ENCODE data around the gene PLA2G3.
"Not testable (repeated sequence)": the region's sequence is repeated elsewhere in the genome, so short reads cannot be mapped to it uniquely, and the experiment has no call there.

PLA2G3 gene

GRCh38 chr22:31139866-31140716, at the start of gene PLA2G3:
Gene PLA2G3 (minus strand): TSS chr22:31140508. CDS start chr22:31140354, 154 bp downstream.
- no peak for DNase-seq

DNA sequence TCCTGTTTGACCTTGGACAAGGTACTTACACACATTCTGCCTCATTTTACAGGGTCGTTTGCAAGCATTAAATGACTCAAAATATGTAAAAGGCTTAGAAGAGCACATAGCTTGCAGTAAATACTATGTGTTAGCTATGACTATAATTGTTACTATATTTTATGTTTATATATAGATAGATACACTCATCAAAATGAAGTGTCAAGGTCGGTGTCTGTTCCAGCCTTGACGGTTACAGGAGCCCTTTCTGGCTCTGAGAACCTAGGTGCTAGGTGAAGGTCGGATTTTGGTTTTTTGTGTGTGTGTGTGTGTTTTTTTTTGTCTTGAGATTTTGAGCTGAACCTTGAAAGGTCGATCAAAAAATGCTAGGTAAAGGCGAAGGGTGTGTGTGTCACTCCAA, 47.3 kb upstream of the PLA2G3 start:
- DNase-seq = no peak

DNA sequence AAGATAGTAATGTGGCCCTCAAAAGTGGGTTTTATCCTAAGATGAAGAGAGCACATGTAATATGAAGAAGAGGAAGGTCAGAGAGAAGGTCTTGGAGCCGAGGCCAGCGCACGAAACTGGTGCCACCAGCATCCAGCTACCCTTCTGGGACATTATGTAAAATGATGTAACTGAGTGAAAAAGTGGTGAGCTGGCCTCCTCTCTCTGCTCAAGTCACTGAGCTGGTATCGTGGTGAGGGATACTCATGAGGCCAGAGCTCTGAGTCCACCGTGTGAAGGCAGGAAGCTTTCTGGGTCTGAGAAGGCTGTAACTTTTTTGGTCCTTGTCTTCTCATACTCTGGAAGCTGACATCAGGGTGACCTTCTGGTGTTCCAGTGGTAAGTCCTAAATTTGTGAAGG, 44.7 kb upstream of the PLA2G3 start:
- no peak for DNase-seq

DNA sequence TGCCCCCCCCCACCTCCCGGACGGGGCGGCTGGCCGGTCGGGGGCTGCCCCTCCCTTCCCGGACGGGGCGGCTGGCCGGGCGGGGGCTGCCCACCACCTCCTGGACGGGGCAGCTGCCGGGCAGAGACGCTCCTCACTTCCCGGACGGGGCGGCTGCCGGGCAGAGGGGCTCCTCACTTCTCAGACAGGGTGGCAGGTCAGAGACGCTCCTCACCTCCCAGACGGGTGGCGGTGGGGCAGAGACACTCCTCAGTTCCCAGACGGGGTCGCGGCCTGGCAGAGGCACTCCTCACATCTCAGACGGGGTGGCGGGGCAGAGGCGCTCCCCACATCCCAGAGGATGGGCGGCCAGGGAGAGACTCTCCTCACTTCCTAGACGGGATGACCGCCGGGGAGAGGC, 43.7 kb upstream of the PLA2G3 start:
- no peak for DNase-seq

GRCh38 chr22:31179345-31179744, 39.0 kb upstream of the PLA2G3 start:
- DNase-seq = no peak

DNA sequence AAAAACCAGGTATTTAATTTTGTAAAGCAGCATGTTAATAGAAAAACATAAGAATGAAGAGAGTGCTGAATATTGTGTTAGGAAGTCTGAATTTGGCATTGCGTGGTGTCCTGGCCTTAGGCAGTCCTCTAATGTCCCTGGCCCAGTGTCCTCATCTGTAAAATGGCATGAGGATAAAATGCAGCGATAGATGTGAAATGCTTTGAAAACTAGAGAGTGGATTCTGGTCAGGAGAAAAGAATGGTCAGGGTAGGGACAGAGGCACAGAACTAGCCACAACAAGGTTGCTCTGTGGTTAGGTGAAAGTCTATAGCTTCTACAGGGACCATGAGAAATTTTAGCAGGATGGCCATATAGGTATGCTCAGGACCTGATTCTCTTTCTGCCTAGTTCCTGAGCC, 38.6 kb upstream of the PLA2G3 start:
- DNase-seq = no peak

DNA sequence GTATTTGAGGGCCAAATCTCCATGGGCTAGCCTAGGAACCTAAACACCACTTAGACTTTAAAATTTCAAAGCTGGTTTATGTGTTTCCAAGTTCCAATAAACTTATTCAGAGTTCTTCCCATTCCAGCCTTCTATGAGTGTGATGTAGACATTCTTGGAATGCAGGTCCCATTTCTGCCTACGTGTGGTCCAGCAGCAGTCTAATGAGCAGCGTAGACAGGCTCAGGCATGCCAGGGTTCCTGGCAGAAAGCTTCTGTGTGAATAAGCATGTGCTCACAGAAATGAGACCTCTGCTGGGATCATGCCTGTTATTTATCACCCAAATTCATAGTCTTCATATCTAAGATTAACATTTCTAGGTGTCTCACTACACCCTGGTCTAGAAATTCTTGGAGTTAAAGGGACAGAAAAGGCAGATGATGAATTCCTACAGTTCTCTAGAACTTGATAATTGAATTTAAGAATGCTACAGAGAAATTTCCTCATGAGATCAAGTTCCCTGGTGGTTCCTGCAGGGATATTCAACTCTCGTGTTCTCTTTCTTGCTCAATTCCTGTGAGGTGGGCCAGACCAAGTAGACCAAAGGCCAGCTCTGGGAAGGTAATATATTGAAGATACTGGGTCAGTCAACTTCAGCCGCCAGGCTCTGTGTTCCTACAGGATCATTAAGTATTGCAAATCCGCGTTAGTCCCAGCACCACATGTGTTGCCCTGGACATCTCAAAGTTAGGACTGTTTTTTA, 37.3 kb upstream of the PLA2G3 start:
- no peak for DNase-seq

DNA sequence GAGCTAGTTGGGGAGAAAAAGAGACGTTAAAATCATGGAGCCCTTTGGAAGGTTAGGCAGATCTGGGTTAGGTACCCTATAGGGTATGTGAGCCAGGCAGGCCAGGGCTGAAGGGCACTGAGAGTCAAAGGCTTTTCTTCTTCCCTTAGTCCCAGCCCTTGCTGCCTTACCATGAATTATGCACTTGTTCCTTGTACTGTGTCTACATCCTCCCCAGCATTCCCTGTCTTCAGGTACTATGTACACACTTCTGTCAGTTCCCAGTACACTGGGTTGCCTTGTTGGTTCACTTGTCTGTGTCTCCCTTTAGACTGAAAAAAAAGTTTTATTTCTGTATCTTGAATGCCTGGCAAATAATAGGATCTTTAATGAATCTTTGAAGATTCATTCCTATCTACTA, 36.6 kb upstream of the PLA2G3 start:
- no peak for DNase-seq

GRCh38 chr22:31173386-31174145, 33.3 kb upstream of the PLA2G3 start:
- DNase-seq = no peak

GRCh38 chr22:31171734-31172133, 31.4 kb upstream of the PLA2G3 start:
- DNase-seq = not testable (repeated sequence)

DNA sequence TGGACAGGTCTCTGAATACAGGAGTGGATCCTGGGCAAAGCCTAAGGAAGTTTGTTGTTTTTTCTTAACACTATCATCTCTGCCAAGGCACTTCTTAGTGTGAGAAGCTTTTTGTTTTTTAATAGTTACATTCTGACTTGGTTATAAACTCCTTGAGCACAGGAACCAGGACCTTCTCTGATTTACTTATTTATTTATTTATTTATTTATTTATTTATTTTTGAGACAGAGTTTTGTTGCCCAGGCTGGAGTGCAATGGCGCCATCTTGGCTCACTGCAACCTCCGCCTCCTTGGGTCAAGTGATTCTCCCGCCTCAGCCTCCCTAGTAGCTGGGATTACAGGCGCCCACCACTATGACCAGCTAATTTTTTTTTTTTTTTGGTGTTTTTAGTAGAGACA, 30.7 kb upstream of the PLA2G3 start:
- no peak for DNase-seq

GRCh38 chr22:31162015-31162765, 21.9 kb upstream of the PLA2G3 start:
- no peak for DNase-seq

- DNase-seq = no peak
These were observed 21.1 kb upstream of the PLA2G3 start for GRCh38 chr22:31161386-31161785.

GRCh38 chr22:31160328-31160978, 20.1 kb upstream of the PLA2G3 start:
- DNase-seq = no peak

- DNase-seq = no peak
These were observed 15.1 kb upstream of the PLA2G3 start for GRCh38 chr22:31155422-31155821.

DNA sequence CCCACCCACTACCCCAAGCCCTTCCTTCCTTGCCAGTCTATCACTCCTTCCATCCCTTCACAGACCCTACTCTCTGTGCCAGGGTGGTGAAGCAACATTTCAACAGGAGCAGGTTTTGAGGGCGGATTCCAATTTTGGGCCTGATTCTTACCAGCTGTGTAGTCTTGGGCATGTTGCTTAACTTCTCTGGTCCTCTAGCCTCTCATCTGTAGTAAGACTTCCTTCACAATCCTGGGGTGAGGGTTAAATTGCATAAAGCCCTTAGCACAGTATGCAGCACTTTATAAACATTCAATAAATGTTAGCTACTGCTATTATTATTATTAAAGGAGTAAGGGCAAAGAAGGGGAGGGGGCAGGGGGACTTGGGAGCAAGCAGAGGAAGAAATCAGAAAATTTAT, 14.7 kb upstream of the PLA2G3 start:
- no peak for DNase-seq

DNA sequence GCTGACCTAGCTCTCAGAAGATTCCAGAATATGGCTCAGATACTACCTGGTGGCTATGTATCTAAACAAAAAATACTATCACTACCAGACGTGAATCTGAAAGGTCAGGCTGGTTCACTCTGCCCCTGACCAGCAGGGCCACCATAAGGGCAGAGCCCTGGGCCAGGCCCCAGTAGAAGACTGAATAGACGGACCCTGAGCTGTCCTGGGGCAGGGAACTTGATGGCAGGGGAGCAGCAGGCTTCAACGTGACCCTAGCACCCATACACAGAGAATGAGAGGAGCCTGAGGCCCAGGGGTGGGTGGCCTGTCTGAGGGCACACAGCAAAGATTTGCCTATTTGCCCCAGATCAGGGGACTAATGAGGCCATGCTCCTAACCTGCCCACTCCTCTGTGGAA, 13.0 kb upstream of the PLA2G3 start:
- DNase-seq = no peak

GRCh38 chr22:31151872-31152271, 11.6 kb upstream of the PLA2G3 start:
- DNase-seq = no peak

DNA sequence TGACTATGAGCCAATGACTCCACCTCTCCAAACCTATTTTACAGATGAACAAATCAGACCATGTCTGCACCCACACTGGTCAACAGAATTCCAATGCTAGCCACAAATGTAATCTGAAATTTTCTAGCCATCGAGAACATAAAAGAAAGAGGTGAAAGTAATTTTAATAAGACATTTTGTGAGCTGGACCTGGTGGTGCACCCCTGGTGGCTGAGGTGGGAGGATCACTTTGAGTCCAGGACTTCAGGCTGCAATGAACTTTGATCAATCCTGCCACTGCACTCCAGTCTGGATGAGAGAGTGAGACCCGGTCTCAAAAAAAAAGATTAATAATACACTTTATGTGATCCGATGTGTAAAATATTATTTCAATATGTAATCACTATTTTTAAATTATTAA, 10.3 kb upstream of the PLA2G3 start:
- no peak for DNase-seq

DNA sequence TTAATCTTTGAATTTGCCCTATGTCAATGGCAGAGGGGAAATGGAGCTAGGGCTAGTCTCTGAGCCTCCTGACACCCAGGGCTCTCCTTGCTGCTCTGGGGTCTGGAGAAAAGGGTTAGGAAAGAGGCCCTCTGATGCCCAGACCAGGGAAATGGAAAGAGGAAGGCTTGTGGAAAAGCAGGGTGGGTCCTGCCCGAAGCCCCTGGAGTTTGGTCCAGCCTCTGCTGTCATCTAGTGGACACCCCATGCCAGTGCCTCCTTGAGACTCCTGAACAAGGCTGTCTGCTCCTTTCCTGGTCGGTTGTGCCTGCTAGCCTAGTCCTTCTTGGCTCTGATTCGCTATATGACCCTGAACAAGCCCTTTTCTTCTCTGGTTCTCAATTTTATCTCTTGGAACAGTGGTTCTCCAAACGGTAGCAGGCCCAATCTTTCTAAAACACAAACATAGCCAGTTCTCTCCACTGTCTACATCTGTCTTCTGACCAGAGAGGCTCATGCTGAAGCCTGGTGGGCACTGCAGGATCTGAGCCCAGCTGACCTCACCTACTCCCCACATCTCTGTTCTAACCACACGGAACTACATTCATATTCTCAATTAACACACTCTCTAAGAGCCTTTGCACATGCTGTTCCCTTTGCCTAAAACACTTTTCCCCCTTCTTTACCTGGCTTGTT, 8.8 kb upstream of the PLA2G3 start:
- no peak for DNase-seq

GRCh38 chr22:31148488-31148887, 8.2 kb upstream of the PLA2G3 start:
- no peak for DNase-seq

DNA sequence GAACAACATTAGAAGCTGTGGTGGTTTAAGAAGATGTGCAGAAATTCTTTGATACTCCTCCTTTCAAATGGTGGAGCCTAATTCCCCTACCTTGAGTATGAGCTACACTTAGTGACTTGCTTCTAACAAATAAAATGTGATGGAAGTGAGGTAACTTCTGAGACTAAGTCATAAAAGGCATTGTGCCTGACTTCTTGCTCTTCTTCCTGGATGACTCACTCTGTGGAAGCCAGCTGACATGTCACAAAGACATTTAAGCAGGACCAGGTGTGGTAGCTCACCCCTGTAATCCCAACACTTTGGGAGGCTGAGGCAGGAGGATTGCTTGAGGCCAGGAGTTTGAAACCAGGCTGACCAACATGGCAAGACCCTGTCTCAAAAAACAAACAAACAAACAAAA, 3.9 kb upstream of the PLA2G3 start:
- DNase-seq = no peak
